Esophagus squamous epithelium (tissue), 4 donors: ENCODE data around the gene AQP12B.

Source experiments
- CTCF ChIP-seq, 6 experiments: fragments of 450-650 bp in 4 of 6; fragments of 200-600 bp in 2 of 6; sonication (generic) in 2 of 6; IDR thresholded peaks; one replicate each; pipeline ENCODE4 v1.5.1; 2016 to 2019; ENCODE audit warnings: antibody characterized with exemption in 6 of 6, mild to moderate bottlenecking in 4 of 6, moderate library complexity in 4 of 6
- POLR2A ChIP-seq, 4 donors: fragments of 450-650 bp; IDR thresholded peaks; one replicate each; pipeline ENCODE4 v1.6.1; 2017; ENCODE audit warnings: antibody characterized with exemption in 4 of 4, mild to moderate bottlenecking in 4 of 4, moderate library complexity in 3 of 4

DNA sequence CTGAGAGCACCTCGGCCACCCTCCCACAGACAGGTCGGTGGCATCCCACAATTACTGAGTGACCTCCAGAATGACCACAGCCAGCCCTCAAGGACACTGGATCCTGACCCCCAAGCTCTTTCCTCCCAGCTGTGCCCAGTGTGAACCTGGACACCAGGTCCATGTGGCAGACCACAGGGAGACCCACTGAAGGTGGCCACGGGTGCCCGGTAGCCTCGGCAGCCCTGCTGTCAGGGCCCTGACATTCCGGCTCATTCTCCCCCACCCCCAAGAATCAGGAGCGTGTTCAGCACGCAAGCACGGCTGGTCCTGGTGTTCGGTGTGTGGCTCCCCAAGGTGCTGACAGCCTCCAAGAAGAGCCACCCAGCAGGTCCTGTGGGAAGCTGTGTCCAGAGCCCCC, 41.7 kb upstream of the AQP12B start:
- no peak for TF ChIP-seq CTCF (IDR thresholded peaks at IDR 0.05)
- TF ChIP-seq POLR2A (IDR thresholded peaks at IDR 0.05), result no peak
